IPS DF 4.7 (cell line): Measurements from ENCODE around the gene EMP2.
"Not testable (repeated sequence)": the region's sequence is repeated elsewhere in the genome, so short reads cannot be mapped to it uniquely, and the experiment has no call there.

Source experiments
- DNase-seq: peaks from one replicate; pipeline ENCODE4 v3.0.0-alpha.2; 2013; ENCODE audit warnings: low spot score; ENCODE audit errors: extremely low read depth

The EMP2 gene

DNA sequence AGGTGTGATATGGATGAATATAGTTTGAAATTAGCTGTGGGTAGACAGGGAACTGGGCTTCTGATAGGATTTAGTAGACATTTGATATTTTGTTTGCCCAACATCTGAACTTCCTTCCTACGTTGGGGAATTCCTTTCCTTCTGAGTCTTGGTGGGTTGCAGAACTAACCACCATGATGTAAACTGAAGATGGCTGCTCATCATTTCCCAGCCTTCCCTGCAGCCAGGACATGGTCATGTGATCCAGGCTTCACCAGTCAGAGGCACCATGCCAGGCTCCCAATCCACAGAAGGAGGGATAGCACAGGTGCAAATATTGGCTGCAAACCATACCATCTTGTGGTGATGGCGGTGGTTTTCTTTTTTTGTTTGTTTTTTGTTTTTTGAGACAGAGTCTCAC is 57.4 kb downstream of the EMP2 start:
- DNase-seq = no peak

DNA sequence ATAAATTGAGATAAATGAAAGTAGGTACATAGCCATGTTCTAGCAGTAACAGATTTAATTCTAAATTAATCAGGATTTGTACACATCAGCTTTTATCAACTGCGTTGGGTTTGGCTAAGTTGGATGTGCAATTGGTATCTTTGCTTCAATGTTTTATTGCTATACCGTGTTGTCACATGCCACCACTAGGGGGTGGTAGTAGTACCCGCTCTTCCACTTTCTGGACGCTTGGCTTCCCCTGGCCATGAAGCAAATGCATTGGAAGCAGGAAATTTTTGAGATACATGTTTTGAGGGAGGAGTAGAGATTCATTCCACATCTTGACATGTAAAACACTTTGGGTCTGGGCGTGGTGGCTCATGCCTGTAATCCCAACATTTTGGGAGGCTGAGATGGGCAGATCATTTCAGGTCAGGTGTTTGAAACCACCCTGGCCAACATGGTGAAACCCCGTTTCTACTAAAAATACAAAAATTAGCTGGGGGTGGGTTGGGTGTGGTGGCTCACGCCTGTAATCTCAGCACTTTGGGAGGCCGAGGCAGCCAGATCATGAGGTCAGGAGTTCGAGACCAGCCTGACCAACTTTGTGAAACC is 58.6 kb downstream of the EMP2 start:
- DNase-seq = peak; percentile 49

DNA sequence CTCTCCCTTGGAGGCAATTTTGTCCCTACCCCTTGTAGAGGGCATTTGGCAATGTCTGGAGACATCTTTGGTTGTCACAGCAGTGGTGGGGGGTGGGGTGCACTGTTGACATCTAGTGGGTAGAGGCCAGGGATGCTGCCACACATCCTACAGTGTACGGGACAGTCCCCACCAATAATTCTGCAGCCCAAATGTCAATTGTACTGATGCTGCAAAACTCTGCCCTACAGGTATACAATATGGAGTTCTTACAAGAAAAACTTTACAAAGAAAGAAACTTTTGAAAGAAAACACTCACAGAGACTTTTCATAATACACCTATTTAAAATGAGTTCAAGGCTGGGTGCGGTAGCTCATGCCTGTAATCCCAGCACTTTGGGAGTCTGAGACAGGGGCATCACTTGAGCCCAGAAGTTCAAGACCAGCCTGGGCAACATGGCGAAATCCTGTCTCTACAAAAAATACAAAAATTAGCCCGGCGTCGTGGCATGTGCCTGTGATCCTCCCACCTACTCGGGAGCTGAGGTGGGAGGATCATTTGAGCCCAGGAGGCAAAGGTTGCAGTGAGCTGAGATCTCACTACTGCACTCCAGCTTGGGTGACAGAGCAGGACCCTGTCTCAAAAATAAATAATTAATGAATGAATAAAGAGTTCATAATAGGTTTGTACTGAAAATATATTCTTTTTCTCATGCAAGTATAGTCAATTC is 59.4 kb downstream of the EMP2 start:
- no peak for DNase-seq

DNA sequence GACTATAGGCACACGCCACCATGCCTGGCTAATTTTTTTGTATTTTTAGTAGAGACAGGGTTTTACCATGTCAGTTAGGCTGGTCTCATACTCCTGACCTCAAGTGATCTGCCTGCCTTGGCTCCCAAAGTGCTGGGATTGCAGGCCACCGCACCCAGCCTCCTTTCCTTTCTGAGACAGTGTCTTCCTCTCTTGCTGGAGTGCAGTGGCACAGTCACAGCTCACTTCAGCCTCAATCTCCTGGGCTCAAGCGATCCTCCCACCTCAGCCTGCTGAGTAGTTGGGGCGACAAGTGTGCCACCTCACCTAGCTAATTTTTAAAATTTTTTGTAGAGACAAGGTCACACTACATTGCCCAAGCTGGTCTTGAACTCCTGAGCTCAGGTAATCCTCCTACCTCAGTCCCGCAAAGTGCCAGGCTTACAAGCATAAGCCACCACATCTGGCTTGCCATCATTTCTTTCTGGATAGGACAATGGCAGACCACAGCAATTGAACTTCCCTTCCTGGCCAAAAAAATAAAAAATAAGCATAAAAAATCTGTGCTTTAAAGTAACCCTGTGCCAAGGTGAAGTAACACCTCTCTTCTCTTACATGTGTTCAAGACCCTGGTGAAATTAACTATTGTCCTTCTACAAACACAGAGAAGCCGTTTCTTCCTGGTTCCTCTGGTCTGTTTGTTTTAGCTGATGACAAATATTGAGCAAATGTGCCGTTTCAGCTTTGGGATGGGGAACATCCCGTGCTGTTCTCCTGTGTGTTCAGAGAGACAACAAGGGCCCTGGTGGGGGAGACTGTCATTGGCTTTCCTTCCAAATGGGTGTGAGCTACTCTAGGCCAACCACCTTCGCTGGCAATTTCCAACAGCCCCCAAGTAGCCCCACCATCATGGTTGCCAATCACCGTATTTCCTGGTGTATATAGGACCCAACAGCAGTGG is 60.2 kb downstream of the EMP2 start:
- DNase-seq = no peak

DNA sequence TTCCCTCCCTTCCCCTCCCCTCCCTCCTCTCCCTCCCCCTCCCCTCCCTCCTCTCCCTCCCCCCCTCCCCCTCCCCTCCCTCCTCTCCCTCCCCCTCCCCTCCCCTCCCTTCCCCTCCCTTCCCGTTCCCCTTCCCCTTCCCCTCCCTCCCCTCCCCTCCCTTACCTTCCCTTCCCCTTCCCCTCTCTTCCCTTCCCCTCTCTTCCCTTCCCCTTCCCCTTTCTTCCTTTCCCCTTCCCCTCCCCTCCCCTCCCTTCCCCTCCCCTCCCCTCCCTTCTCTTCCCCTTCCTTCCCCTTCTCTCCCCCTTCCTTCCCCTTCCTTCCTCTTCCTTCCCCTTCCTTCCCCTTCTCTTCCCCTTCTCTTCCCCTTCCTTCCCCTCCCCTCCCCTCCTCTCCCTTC is 61.1 kb downstream of the EMP2 start:
- no peak for DNase-seq

DNA sequence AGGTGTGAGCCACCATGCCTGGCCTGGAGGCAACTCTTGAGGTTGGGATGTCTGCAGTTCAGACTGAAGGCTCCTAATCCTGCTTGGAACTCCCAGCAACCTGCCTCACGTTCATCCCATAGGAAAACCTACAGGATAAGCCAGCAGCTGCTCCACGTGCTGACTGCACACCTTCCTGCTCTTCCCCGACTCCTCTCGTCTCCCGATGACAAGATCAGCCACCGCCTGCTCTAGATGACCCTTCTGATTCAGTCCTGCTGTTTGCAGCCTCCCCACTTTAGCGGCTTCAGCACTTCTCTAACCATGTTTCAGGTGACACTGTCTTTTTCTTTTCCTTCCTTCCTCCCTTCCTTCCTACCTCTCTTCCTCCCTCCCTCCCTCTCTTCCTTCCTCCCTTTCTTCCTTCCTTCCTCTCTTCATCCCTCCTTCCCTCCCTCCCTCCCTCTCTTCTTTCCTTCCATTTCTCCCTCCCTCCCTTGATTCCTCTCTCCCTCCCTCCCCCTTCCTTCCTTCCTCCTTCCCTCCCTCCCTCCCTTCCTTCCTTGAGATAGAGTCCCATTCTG is 61.8 kb downstream of the EMP2 start:
- DNase-seq = no peak

DNA sequence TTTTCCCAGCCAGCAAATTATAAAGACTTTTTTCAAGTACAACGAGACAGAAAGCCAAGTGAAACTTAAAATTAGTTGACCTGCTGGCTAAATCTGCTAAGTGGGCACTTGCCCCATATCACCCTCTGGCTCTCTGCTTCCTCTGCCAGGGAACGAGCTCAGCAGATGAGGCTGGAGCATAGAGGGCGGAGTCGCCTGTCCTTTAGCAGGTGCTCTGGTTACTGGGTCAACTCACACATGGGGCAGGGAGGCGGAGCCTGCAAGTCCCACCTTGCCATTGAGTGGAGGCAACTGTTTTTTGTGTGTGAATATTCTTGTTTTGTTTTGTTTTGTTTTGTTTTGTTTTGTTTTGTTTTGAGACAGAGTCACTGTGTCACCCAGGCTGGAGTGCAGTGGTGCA is 62.5 kb downstream of the EMP2 start:
- DNase-seq = no peak

DNA sequence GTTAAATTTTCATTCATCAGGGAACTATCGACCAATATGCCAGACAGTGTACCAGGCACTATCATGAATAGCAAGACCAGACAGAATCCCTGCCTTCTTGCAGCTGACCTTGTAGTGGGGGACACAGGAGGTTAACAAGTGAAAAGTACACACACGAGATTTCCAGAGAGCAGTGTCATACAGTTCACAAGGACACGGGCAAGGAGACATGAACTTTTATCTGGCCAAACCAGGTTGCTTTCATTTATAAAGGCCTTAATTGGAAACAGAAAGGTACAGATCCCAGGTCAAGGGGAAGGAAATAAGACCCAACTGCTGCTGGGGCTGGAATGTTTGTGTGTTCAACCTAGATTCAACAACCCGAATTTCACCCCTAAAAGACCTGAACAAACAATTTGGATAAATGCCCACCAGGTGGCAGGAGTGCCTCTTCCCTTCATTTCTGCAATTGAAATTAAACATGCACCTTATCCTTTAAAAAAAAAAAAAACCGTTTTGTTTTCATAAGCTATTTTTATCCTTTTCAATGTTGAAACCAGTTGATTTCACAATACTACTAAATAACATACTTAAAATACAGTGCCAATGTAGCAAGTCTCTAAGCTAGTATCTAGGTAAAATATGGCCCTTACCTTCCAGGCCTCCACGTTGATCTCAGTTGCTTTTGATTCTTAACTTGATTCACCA is 65.9 kb downstream of the EMP2 start:
- no peak for DNase-seq

DNA sequence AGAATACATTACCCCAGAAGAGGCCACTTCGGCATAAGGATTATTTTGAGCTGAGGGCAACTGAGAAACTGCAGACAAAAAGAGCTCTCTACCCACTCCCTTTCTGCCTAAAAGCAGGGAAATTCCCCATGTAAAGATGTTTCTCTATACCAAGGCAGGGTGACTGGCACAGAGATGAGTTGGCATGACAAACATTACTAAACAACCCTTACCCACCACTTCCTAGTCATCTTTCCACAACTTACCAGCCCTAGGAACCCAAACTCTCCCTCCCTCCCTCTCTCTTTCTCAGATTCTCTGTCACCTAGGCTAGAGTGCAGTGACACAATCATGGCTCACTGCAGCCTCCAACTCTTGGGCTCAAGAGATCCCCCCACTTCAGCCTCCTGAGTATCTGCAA is 68.6 kb downstream of the EMP2 start:
- DNase-seq = no peak

- DNase-seq = no peak
These were observed 70.1 kb downstream of the EMP2 start for GRCh38 chr16:10510279-10510678.

DNA sequence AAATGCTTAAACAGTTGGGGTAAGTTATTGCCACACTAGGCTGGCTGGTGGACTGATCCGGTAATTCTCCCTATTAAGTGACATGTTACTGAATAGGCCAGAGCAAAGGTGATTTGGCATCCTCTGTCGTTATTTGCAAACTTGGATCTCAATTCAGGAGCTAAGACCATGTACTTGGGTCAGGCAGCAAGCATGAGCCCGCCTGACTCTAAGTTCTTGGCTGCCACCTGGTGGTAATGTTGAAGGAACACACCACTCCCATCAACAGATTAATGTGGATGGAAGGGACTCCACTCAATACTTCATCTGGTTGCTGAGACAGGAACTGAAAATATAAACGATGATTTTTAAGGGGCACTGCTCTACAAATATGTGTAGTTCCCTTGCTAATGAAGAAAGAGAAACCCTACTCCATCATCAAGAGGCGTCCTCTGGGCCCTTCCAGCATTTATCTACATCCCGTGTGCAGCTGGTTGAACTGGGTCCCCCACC is 70.8 kb downstream of the EMP2 start:
- DNase-seq = peak; percentile 76

GRCh38 chr16:10505286-10505685 is 75.1 kb downstream of the EMP2 start:
- not testable (repeated sequence) for DNase-seq

GRCh38 chr16:10504404-10504885 is 76.0 kb downstream of the EMP2 start:
- peak; percentile 46 for DNase-seq

GRCh38 chr16:10502776-10503175 is 77.6 kb downstream of the EMP2 start:
- DNase-seq = no peak

- no peak for DNase-seq
These were observed 79.3 kb downstream of the EMP2 start for GRCh38 chr16:10501016-10501607.

GRCh38 chr16:10500582-10500981 is 79.8 kb downstream of the EMP2 start:
- DNase-seq = no peak

DNA sequence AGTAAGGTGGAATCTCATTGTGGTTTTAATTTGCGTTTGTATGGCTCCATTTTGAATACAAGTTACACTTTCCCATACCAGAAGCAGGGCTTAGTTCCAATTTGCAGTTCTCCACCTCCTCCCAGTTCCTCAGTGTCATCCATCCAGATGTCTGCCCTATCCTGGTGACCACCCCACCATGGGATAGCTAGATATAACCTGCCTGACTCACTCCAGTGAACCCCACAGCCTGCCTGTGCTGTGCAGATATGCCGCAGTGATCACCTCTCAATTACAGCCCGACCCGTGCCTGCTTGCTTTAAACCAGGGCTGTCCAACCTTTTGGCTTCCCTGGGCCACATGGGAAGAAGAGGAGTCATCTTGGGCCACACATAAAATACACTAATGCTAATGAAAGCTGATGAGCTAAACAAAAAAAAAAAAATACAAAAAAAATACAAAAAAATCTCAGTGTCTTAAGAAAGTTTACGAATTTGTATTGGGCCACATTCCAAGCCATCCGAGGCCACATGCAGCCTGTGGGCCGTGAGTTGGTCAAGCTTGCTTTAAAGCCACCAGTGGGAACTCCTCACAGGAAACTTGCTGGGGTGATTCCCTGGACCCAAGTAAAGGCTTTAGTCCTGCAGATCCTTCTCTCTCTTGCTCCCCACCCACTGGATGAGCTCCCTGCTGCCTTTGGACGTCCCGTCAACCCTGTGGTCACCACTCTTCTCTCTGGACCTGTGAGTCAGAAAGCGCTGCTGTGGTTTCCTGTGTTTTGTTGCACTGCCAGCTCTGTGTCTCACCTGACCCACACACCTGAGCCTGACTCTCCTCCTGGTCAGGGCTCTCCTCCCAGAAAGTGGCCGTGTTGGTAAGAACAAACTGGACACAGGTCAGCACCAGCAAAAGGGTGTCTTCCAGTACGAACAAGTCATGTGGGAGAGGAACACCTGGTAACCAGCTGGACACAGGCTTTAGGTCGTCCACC is 83.0 kb downstream of the EMP2 start:
- no peak for DNase-seq

- no peak for DNase-seq
These were observed 85.4 kb downstream of the EMP2 start for GRCh38 chr16:10495031-10495345.

GRCh38 chr16:10494343-10495030 is 85.9 kb downstream of the EMP2 start:
- DNase-seq = no peak
